HEK293 (cell line): ENCODE measurements around the gene DYRK2.

Experiments
- CTCF ChIP-seq: fragments of 450-650 bp; formaldehyde crosslinking; IDR thresholded peaks from 2 replicates; pipeline ENCODE4 v1.5.1; 2016; ENCODE audit warnings: missing biosample characterization, missing genetic modification characterization
- GLI4 ChIP-seq: fragments of 450-650 bp; formaldehyde crosslinking; IDR thresholded peaks from 2 replicates; pipeline ENCODE4 v1.5.1; 2016; ENCODE audit warnings: missing biosample characterization, missing genetic modification characterization
- REST ChIP-seq: fragments of 450-650 bp; formaldehyde crosslinking; IDR thresholded peaks from 2 replicates; pipeline ENCODE4 v1.5.1; 2016; ENCODE audit warnings: missing biosample characterization, missing genetic modification characterization
- ZEB2 ChIP-seq: fragments of 450-650 bp; formaldehyde crosslinking; IDR thresholded peaks from 2 replicates; pipeline ENCODE4 v1.5.1; 2016; ENCODE audit warnings: missing biosample characterization, missing genetic modification characterization
- ZNF184 ChIP-seq: fragments of 450-650 bp; IDR thresholded peaks from 2 replicates; pipeline ENCODE4 v1.5.1; 2018; ENCODE audit warnings: missing biosample characterization, mild to moderate bottlenecking, missing genetic modification characterization
- ZNF221 ChIP-seq: fragments of 450-650 bp; formaldehyde crosslinking; IDR thresholded peaks from 2 replicates; pipeline ENCODE4 v1.5.1; 2017; ENCODE audit warnings: missing biosample characterization, missing genetic modification characterization, borderline replicate concordance
- ZNF280D ChIP-seq: fragments of 450-650 bp; formaldehyde crosslinking; IDR thresholded peaks from 2 replicates; pipeline ENCODE4 v1.5.1; 2016; ENCODE audit warnings: missing biosample characterization, missing genetic modification characterization
- ZNF324 ChIP-seq: fragments of 450-650 bp; formaldehyde crosslinking; IDR thresholded peaks from 2 replicates; pipeline ENCODE4 v1.5.1; 2016; ENCODE audit warnings: missing biosample characterization, missing genetic modification characterization
- ZNF449 ChIP-seq: fragments of 450-650 bp; formaldehyde crosslinking; IDR thresholded peaks from 2 replicates; pipeline ENCODE4 v1.5.1; 2017; ENCODE audit warnings: missing biosample characterization, mild to moderate bottlenecking, missing genetic modification characterization, moderate library complexity
- ZNF549 ChIP-seq: fragments of 450-650 bp; IDR thresholded peaks from 2 replicates; pipeline ENCODE4 v1.5.1; 2018; ENCODE audit warnings: missing biosample characterization, missing genetic modification characterization, mild to moderate bottlenecking, inconsistent platforms, moderate library complexity
- ZNF626 ChIP-seq: fragments of 450-650 bp; sonication (Bioruptor Pico); formaldehyde crosslinking; IDR thresholded peaks from 2 replicates; pipeline ENCODE4 v1.5.1; 2018; ENCODE audit warnings: missing biosample characterization, missing genetic modification characterization, inconsistent platforms
- ZNF660 ChIP-seq: fragments of 450-650 bp; IDR thresholded peaks from 2 replicates; pipeline ENCODE4 v1.5.1; 2018; ENCODE audit warnings: missing biosample characterization, mild to moderate bottlenecking, missing genetic modification characterization
- ZNF792 ChIP-seq: fragments of 450-650 bp; formaldehyde crosslinking; IDR thresholded peaks from 2 replicates; pipeline ENCODE4 v1.5.1; 2016; ENCODE audit warnings: missing biosample characterization, missing genetic modification characterization

GRCh38 chr12:67704071-67704470 lies 55.5 kb downstream of the DYRK2 start:
- TF ChIP-seq CTCF (tag by site-specific recombination) (no peak), ZNF280D (no peak), ZNF184 (tag by site-specific recombination) (no peak), ZNF449 (tag by site-specific recombination) (no peak), REST (no peak), ZNF660 (no peak), ZNF324 (tag by site-specific recombination) (no peak), GLI4 (tag by site-specific recombination) (no peak), ZEB2 (tag by site-specific recombination) (no peak), ZNF626 (tag by site-specific recombination) (no peak), ZNF221 (tag by site-specific recombination) (no peak), ZNF792 (no peak), ZNF549 (no peak)
